Adrenal gland (tissue), 5 donors: ENCODE measurements around the gene CCDC9B.

ENCODE experiments used
- POLR2A ChIP-seq, 2 donors: fragments of 450-650 bp; IDR thresholded peaks; one replicate each; pipeline ENCODE4 v1.6.1; 2017; ENCODE audit warnings: antibody characterized with exemption in 2 of 2, mild to moderate bottlenecking in 2 of 2, moderate library complexity in 1 of 2
- TF ChIP-seq, protein P1 (sequence below), 6 experiments: fragments of 450-650 bp in 4 of 6; fragments of 200-600 bp in 2 of 6; sonication (generic) in 1 of 6; IDR thresholded peaks; 1 replicate in 5 of 6; 2 replicates in 1 of 6; pipeline versions ENCODE4 v1.5.1 to v1.8.0; 2016 to 2021; ENCODE audit warnings: antibody characterized with exemption in 6 of 6, mild to moderate bottlenecking in 2 of 6, moderate library complexity in 1 of 6
- donor health status: DM: no; HTN: no; CAD: no.

DNA sequence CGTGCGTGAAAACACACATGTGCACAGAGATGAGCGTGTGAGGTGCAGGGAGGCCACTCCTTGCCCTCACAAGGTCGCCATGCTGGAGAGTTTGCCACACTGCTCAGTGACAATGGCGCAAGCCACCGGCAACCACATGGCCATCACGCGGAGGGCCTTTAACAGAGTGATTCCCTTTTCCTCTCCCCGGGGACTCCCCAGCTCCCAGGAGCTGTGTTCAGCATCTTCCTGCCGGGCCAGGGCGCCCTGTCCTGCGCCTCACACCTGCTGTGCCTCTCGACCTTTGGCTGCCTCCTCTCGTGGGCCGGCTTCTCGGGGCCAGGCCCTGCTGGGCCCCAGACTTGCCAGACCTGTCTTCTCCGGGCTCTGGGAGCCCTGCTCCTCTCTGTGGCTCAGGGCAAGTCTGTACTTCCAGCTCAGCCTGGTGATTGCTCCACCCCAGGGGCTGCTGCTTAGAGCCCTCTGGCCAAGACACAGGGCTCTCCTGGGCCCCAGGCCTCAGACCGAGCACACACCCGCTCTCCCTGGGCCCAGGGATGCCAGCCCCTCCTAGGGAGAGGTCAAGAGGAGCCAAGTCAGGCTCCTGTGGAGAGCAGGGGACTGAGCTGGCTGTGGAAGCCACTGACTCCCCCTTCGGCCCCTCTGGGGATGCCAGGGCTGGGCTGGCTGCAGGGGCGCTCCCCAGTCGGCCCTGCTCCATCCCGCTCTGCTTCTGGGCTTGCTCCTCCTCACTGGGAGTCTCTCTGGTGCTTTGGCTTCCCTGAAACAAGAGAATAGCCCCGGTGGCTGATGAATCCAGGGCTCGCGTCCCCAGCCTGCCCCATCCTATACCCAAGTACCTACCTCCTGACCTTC, 5.6 kb downstream of the CCDC9B start:
- TF ChIP-seq, protein P1, sequence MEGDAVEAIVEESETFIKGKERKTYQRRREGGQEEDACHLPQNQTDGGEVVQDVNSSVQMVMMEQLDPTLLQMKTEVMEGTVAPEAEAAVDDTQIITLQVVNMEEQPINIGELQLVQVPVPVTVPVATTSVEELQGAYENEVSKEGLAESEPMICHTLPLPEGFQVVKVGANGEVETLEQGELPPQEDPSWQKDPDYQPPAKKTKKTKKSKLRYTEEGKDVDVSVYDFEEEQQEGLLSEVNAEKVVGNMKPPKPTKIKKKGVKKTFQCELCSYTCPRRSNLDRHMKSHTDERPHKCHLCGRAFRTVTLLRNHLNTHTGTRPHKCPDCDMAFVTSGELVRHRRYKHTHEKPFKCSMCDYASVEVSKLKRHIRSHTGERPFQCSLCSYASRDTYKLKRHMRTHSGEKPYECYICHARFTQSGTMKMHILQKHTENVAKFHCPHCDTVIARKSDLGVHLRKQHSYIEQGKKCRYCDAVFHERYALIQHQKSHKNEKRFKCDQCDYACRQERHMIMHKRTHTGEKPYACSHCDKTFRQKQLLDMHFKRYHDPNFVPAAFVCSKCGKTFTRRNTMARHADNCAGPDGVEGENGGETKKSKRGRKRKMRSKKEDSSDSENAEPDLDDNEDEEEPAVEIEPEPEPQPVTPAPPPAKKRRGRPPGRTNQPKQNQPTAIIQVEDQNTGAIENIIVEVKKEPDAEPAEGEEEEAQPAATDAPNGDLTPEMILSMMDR (IDR thresholded peaks at IDR 0.05) = no peak
- no peak for TF ChIP-seq POLR2A (IDR thresholded peaks at IDR 0.05)
